Measurements from ENCODE around the gene NPEPPS. TPM values are rescaled to one million over a fixed set of nuclear protein-coding genes. Genes with fewer than 3 reads are reported as not detected.
"Not testable (repeated sequence)": the region's sequence is repeated elsewhere in the genome, so short reads cannot be mapped to it uniquely, and the experiment has no call there.

The NPEPPS gene
- total RNA-seq, 1 donor from 2014 or later = 110 TPM

DNA sequence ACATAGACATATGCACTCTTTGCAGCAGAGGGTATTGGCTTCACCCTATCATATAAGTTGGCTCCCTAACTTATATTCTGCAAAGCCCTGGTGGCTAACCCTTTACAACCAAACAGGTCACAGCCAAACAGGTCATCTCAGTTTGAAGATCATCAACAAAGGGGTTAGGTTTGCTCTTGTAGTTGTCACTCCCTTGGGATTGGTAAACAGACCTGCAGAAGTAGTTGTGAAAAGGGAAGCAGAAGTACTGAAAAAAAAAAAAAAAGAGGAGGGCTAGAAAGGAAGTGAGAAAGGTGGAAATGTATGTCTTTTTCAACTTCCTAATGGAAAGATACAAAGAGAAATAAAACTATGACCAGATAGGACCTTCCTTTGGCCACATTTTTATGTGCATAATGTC lies 8.6 kb upstream of the NPEPPS start:
- H3K36me3 Mint-ChIP-seq (ENCODE audit: low read depth); H3K9me3 Mint-ChIP-seq; H3K4me1 Mint-ChIP-seq; H3K27me3 Mint-ChIP-seq; H3K27ac Mint-ChIP-seq; H3K4me3 Mint-ChIP-seq; DNase-seq; intact Hi-C loops (cut with micrococcal nuclease): not testable (repeated sequence)

DNA sequence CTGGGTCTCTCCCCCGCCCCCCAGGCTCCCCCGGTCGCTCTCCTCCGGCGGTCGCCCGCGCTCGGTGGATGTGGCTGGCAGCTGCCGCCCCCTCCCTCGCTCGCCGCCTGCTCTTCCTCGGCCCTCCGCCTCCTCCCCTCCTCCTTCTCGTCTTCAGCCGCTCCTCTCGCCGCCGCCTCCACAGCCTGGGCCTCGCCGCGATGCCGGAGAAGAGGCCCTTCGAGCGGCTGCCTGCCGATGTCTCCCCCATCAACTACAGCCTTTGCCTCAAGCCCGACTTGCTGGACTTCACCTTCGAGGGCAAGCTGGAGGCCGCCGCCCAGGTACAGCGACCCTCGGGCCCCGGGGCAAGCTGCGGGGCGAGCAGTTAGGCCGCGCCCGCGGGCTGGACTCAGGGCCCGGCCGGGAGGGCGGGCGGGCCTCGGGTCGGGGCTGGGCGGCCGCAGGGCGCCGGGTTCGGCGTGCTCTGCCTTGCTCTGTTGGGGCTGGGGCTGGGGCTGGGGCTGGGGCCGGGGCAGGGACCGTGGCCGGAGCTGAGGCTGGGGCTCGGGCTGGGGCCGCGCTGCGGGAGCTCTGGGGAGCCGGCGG lies 419 bp downstream of the NPEPPS start:
- H3K4me1 Mint-ChIP-seq = peaks cover 13% of the 10 kb centered on the region

DNA sequence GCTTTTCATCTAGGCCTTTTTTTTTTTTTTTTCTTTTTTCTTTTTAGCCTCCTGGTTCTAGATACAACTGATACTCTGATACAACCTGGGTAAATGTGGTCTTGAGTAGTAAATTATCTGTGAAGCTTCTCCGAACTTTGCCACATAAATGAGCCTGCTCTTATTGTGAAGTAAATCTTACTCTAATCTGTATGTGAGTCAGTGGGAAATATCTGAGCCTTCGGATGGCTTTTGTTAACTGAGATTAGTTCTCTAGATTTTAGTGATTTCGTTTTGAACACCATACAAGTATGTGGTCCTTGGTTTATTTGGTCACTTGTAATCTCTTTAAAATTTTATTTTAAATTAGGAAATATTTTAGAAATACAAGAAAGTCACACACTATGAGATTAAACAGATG lies 8.2 kb downstream of the NPEPPS start:
- H3K4me3 Mint-ChIP-seq; H3K36me3 Mint-ChIP-seq (ENCODE audit: low read depth); H3K4me1 Mint-ChIP-seq; H3K27ac Mint-ChIP-seq; H3K27me3 Mint-ChIP-seq; DNase-seq; H3K9me3 Mint-ChIP-seq; intact Hi-C loops (cut with micrococcal nuclease): not testable (repeated sequence)

More for the DNA sequence above, 419 bp downstream of the NPEPPS start:
- H3K4me3 Mint-ChIP-seq = peak overlapping the region; percentile 92
- H3K27me3 Mint-ChIP-seq; H3K36me3 Mint-ChIP-seq (ENCODE audit: low read depth); H3K27ac Mint-ChIP-seq; intact Hi-C loops (cut with micrococcal nuclease); H3K9me3 Mint-ChIP-seq: not testable (repeated sequence)
- DNase-seq = peak; percentile 71

- peaks cover 11% of the 10 kb centered on the region for H3K36me3 Mint-ChIP-seq (ENCODE audit: low read depth)
- H3K27ac Mint-ChIP-seq; H3K4me3 Mint-ChIP-seq; intact Hi-C loops (cut with micrococcal nuclease); H3K27me3 Mint-ChIP-seq; DNase-seq; H3K9me3 Mint-ChIP-seq; H3K4me1 Mint-ChIP-seq: not testable (repeated sequence)
These were observed 10.8 kb downstream of the NPEPPS start for GRCh38 chr17:47541676-47542075.

- DNase-seq; H3K27ac Mint-ChIP-seq; H3K4me1 Mint-ChIP-seq; H3K9me3 Mint-ChIP-seq; H3K27me3 Mint-ChIP-seq; H3K4me3 Mint-ChIP-seq; intact Hi-C loops (cut with micrococcal nuclease): not testable (repeated sequence)
- H3K36me3 Mint-ChIP-seq (ENCODE audit: low read depth) = peaks cover 15% of the 10 kb centered on the region
These were observed 13.4 kb downstream of the NPEPPS start for GRCh38 chr17:47544327-47544726.

- H3K4me1 Mint-ChIP-seq; H3K9me3 Mint-ChIP-seq; H3K27ac Mint-ChIP-seq; H3K27me3 Mint-ChIP-seq; intact Hi-C loops (cut with micrococcal nuclease); DNase-seq; H3K4me3 Mint-ChIP-seq: not testable (repeated sequence)
- peaks cover 14% of the 10 kb centered on the region for H3K36me3 Mint-ChIP-seq (ENCODE audit: low read depth)
These were observed 23.8 kb downstream of the NPEPPS start for GRCh38 chr17:47554733-47555132.

- H3K27me3 Mint-ChIP-seq; H3K4me3 Mint-ChIP-seq; DNase-seq; intact Hi-C loops (cut with micrococcal nuclease); H3K4me1 Mint-ChIP-seq; H3K27ac Mint-ChIP-seq; H3K9me3 Mint-ChIP-seq: not testable (repeated sequence)
- H3K36me3 Mint-ChIP-seq (ENCODE audit: low read depth) = peaks cover 11% of the 10 kb centered on the region
These were observed 25.2 kb downstream of the NPEPPS start for GRCh38 chr17:47556108-47556507.

DNA sequence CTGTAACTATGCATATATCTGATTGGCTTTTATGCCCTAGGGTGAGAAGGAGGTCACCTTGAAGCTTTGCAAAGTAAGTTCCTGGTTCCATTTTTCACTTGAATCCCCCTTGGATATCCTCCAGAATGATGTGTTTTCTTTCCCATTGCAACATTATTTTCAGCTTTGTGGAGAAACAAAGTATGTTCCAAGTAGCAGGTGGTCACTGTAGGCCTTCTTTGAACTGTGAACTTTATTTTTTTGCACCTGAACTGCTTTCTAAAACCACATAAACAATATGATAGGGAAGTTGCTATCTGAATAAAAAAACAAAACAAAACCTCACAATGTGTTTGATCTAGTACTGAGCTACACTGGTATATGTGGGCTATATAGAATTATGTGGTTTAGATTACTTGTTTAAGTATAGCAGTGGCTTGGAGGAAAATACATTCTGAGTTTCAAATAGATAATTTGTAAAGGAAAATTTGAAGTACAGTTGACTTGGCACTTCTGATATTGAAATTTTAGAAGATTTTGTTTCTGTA lies 29.7 kb downstream of the NPEPPS start:
- Mint-ChIP-seq H3K36me3 (ENCODE audit: low read depth) (peaks cover 14% of the 10 kb centered on the region), H3K4me1 (peaks cover 10% of the 10 kb centered on the region)
- H3K9me3 Mint-ChIP-seq; intact Hi-C loops (cut with micrococcal nuclease); H3K27ac Mint-ChIP-seq; H3K27me3 Mint-ChIP-seq; H3K4me3 Mint-ChIP-seq; DNase-seq: not testable (repeated sequence)

DNA sequence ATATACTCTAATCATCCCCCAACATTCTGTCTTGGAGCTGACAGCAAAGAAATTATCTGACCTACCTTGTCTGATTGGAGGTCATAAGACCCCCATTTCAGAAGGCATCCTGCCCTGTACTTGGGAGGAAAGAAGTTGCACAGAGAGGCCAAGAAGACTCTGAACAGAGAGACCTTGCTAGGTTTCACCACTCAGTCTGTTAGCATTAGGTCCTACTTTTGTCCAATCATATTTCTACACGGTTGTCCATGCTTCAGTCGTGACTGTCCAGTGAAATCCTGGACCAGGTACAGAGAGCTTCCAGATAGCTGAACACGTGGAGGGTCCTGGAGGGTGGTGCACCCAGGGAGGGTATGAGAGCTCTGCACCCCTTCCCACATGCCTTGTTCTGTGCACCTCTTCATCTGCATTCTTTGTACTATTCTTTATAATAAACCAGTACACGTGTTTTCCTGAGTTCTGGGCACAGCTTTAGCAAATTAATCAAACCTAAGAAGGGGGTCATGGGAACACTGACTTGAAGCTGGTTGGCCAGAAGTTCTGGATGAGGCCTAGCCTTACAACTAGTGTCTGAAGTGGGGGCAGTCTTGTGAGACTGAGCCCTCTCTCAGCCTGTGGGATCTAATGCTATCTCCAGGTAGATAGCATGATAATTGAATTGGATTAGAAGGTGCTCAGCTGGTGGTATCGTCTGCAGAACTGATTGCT lies 30.9 kb downstream of the NPEPPS start:
- Mint-ChIP-seq H3K36me3 (ENCODE audit: low read depth) (peaks cover 14% of the 10 kb centered on the region), H3K27ac (peak overlapping the region; percentile 48), H3K4me1 (peaks cover 10% of the 10 kb centered on the region)
- H3K9me3 Mint-ChIP-seq; H3K27me3 Mint-ChIP-seq; DNase-seq; H3K4me3 Mint-ChIP-seq; intact Hi-C loops (cut with micrococcal nuclease): not testable (repeated sequence)

- intact Hi-C loops (cut with micrococcal nuclease); H3K27me3 Mint-ChIP-seq; DNase-seq; H3K9me3 Mint-ChIP-seq; H3K27ac Mint-ChIP-seq; H3K4me3 Mint-ChIP-seq: not testable (repeated sequence)
- H3K36me3 Mint-ChIP-seq (ENCODE audit: low read depth) = peaks cover 14% of the 10 kb centered on the region
- peaks cover 10% of the 10 kb centered on the region for H3K4me1 Mint-ChIP-seq
These were observed 31.4 kb downstream of the NPEPPS start for GRCh38 chr17:47562406-47562705.

DNA sequence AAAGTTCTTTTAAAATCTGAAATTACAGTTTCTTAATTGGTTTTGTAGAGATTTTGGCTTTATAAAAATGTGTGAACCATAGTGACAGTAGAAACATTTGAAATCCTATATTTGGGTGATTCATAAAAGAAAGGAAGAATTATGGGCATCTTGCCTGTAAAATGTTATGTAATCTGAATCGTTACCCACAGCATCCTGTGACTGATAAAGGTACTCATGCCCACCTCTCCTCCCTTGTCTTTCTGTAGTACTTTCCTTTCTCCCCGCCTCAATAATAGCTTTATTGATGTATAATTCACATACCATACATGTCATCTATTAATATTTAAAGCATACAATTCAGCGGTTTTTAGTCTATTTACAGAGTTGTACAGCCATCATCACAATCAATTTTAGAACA lies 36.4 kb downstream of the NPEPPS start:
- not testable (repeated sequence) for H3K9me3 Mint-ChIP-seq, H3K4me1 Mint-ChIP-seq

DNA sequence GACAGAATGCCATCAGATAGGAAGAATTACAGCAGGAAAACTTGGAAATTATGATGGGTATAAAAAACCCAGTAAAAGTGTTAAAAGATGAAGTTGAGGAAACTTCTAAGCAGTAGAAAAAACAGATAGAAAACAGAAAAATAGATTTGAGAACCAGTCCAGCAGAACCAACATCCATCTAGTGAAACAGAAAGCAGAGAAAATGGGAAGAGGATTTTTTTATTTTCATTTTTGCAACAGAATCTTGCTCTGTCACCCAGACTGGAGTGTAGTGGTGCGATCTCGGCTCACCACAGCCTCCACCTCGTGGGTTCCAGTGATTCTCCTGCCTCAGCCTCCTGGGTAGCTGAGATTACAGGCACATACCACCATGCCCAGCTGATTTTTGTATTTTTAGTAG lies 41.7 kb downstream of the NPEPPS start:
- H3K36me3 Mint-ChIP-seq (ENCODE audit: low read depth) = peaks cover 12% of the 10 kb centered on the region
- H3K27ac Mint-ChIP-seq; intact Hi-C loops (cut with micrococcal nuclease); H3K4me1 Mint-ChIP-seq; H3K9me3 Mint-ChIP-seq; H3K27me3 Mint-ChIP-seq; H3K4me3 Mint-ChIP-seq; DNase-seq: not testable (repeated sequence)

More for the DNA sequence above, 36.4 kb downstream of the NPEPPS start:
- H3K27me3 Mint-ChIP-seq; intact Hi-C loops (cut with micrococcal nuclease); H3K27ac Mint-ChIP-seq; DNase-seq; H3K4me3 Mint-ChIP-seq: not testable (repeated sequence)
- peaks cover 13% of the 10 kb centered on the region for H3K36me3 Mint-ChIP-seq (ENCODE audit: low read depth)

- intact Hi-C loops (cut with micrococcal nuclease); DNase-seq; H3K9me3 Mint-ChIP-seq; H3K27ac Mint-ChIP-seq; H3K4me3 Mint-ChIP-seq; H3K27me3 Mint-ChIP-seq; H3K4me1 Mint-ChIP-seq: not testable (repeated sequence)
- peaks cover 14% of the 10 kb centered on the region for H3K36me3 Mint-ChIP-seq (ENCODE audit: low read depth)
These were observed 51.5 kb downstream of the NPEPPS start for GRCh38 chr17:47582416-47582815.

GRCh38 chr17:47586378-47587055 lies 55.6 kb downstream of the NPEPPS start:
- H3K27ac Mint-ChIP-seq; H3K4me3 Mint-ChIP-seq; DNase-seq; H3K27me3 Mint-ChIP-seq; intact Hi-C loops (cut with micrococcal nuclease); H3K9me3 Mint-ChIP-seq; H3K4me1 Mint-ChIP-seq: not testable (repeated sequence)
- H3K36me3 Mint-ChIP-seq (ENCODE audit: low read depth) = peaks cover 21% of the 10 kb centered on the region
